HG03045 (cell line): ENCODE measurements around the gene BRSK1.

ENCODE experiments used
- ATAC-seq: cut with Tn5 transposase; IDR thresholded peaks from one replicate; pipeline ENCODE4 v1.9.1; 2021; ENCODE audit warnings: mild to moderate bottlenecking, moderate library complexity; ENCODE audit not compliant: unreplicated experiment

BRSK1 gene

GRCh38 chr19:55350620-55351315, 67.0 kb downstream of the BRSK1 start:
- no peak for ATAC-seq

GRCh38 chr19:55352040-55352439, 68.2 kb downstream of the BRSK1 start:
- ATAC-seq, result no peak

GRCh38 chr19:55352549-55353145, 68.8 kb downstream of the BRSK1 start:
- ATAC-seq, result no peak

- ATAC-seq, result no peak
Measured at GRCh38 chr19:55353356-55353802, 69.6 kb downstream of the BRSK1 start.

- ATAC-seq, result no peak
Measured at GRCh38 chr19:55353803-55354697, 70.3 kb downstream of the BRSK1 start.

- no peak for ATAC-seq
Measured at GRCh38 chr19:55354698-55355212, 71.0 kb downstream of the BRSK1 start, which contains the start of gene COX6B2. Gene COX6B2 (minus strand): TSS chr19:55354719. CDS start chr19:55354521, 198 bp downstream.

GRCh38 chr19:55355213-55355821, 71.5 kb downstream of the BRSK1 start:
- no peak for ATAC-seq

- ATAC-seq, result no peak
Measured at GRCh38 chr19:55358493-55358892, 74.7 kb downstream of the BRSK1 start.

GRCh38 chr19:55358943-55359908, 75.4 kb downstream of the BRSK1 start:
- no peak for ATAC-seq

- no peak for ATAC-seq
Measured at GRCh38 chr19:55360902-55361301, 77.1 kb downstream of the BRSK1 start.
